ENCODE measurements around the gene GIN1. TPM values are rescaled to one million over a fixed set of nuclear protein-coding genes. Genes with fewer than 3 reads are reported as not detected.
"Not testable (repeated sequence)": the region's sequence is repeated elsewhere in the genome, so short reads cannot be mapped to it uniquely, and the experiment has no call there.

The GIN1 gene
- total and polyA plus RNA-seq, 4 donors, result 1.8 to 6.4 (median 4.0) TPM

GRCh38 chr5:103046706-103047105, 73.2 kb downstream of the GIN1 start:
- H3K4me1 ChIP-seq (ENCODE audit: control insufficient read depth in 4 of 4, insufficient read depth in 4 of 4, low read length in 3 of 4); H3K9me3 ChIP-seq (ENCODE audit: control insufficient read depth in 4 of 4, low read length in 3 of 4); H3K27ac ChIP-seq (ENCODE audit: low read depth in 1 of 2, low read length in 2 of 2); H3K4me3 ChIP-seq (ENCODE audit: low read depth in 1 of 3, low read length in 3 of 3); H3K27me3 ChIP-seq (ENCODE audit: control insufficient read depth in 4 of 4, insufficient read depth in 4 of 4, low read length in 3 of 4); H3K9ac ChIP-seq (ENCODE audit: low read depth in 1 of 2, low read length in 2 of 2); DNase-seq (ENCODE audit: low spot score); H3K36me3 ChIP-seq (ENCODE audit: control insufficient read depth in 4 of 4, insufficient read depth in 3 of 4, low read depth in 1 of 4, low read length in 3 of 4): not testable (repeated sequence)
- 92% methylated on average over 22 of the region's 22 CpGs for WGBS

GRCh38 chr5:103041071-103041676, 78.8 kb downstream of the GIN1 start:
- Histone ChIP-seq H3K36me3 (ENCODE audit: control insufficient read depth in 4 of 4, insufficient read depth in 3 of 4, low read depth in 1 of 4, low read length in 3 of 4) (no peaks in the 10 kb centered on the region), H3K27ac (ENCODE audit: low read depth in 1 of 2, low read length in 2 of 2) (no peak overlapping the region), H3K27me3 (ENCODE audit: control insufficient read depth in 4 of 4, insufficient read depth in 4 of 4, low read length in 3 of 4) (no peaks in the 10 kb centered on the region), H3K4me1 (ENCODE audit: control insufficient read depth in 4 of 4, insufficient read depth in 4 of 4, low read length in 3 of 4) (no peaks in the 10 kb centered on the region), H3K9me3 (ENCODE audit: control insufficient read depth in 4 of 4, low read length in 3 of 4) (no peaks in the 10 kb centered on the region), H3K4me3 (ENCODE audit: low read depth in 1 of 3, low read length in 3 of 3) (no peak overlapping the region), H3K9ac (ENCODE audit: low read depth in 1 of 2, low read length in 2 of 2) (no peak overlapping the region)
- peak; percentile 53 for TF ChIP-seq CTCF (IDR thresholded peaks at IDR 0.05; ENCODE audit: low read depth, low read length, missing input control)
- TF ChIP-seq REST (IDR thresholded peaks at IDR 0.05), result no peak
- TF ChIP-seq RAD21 (IDR thresholded peaks at IDR 0.05), result peak; percentile 84 to 89
- no peak for TF ChIP-seq MAX (IDR thresholded peaks at IDR 0.05)
- WGBS, result 45% methylated on average over 4 of the region's 4 CpGs
- DNase-seq (ENCODE audit: low spot score), result no peak

GRCh38 chr5:103037673-103038455, 82.1 kb downstream of the GIN1 start:
- no peak overlapping the region for H3K27ac ChIP-seq (ENCODE audit: low read depth in 1 of 2, low read length in 2 of 2)
- WGBS, result 92% methylated on average over 4 of the region's 4 CpGs
- H3K36me3 ChIP-seq (ENCODE audit: control insufficient read depth in 4 of 4, insufficient read depth in 3 of 4, low read depth in 1 of 4, low read length in 3 of 4), result no peaks in the 10 kb centered on the region
- H3K9me3 ChIP-seq (ENCODE audit: control insufficient read depth in 4 of 4, low read length in 3 of 4), result peaks cover 0 to 3% (median under 1%) of the 10 kb centered on the region in 4 donors
- no peaks in the 10 kb centered on the region for H3K27me3 ChIP-seq (ENCODE audit: control insufficient read depth in 4 of 4, insufficient read depth in 4 of 4, low read length in 3 of 4)
- no peak for DNase-seq (ENCODE audit: low spot score)
- no peak overlapping the region for H3K9ac ChIP-seq (ENCODE audit: low read depth in 1 of 2, low read length in 2 of 2)
- H3K4me1 ChIP-seq (ENCODE audit: control insufficient read depth in 4 of 4, insufficient read depth in 4 of 4, low read length in 3 of 4), result no peaks in the 10 kb centered on the region
- H3K4me3 ChIP-seq (ENCODE audit: low read depth in 1 of 3, low read length in 3 of 3), result no peak overlapping the region
- TF ChIP-seq REST (IDR thresholded peaks at IDR 0.05), result no peak
- no peak for TF ChIP-seq HNF4A (conservative IDR thresholded peaks at IDR 0.05)
- no peak for TF ChIP-seq CTCF (IDR thresholded peaks at IDR 0.05; ENCODE audit: low read depth, low read length, missing input control)
- no peak for TF ChIP-seq HNF4G (IDR thresholded peaks at IDR 0.05)
- TF ChIP-seq TAF1 (conservative IDR thresholded peaks at IDR 0.05), result no peak
- no peak for TF ChIP-seq YY1 (IDR thresholded peaks at IDR 0.05)
- TF ChIP-seq EGR1 (IDR thresholded peaks at IDR 0.05; ENCODE audit: low read depth in 2 of 2), result no peak
- no peak for TF ChIP-seq MAX (IDR thresholded peaks at IDR 0.05)
- no peak for TF ChIP-seq ATF3 (IDR thresholded peaks at IDR 0.05)
- TF ChIP-seq NR2F2 (IDR thresholded peaks at IDR 0.05), result no peak
- no peak for TF ChIP-seq GABPA (IDR thresholded peaks at IDR 0.05 in 1 of 2, conservative IDR thresholded peaks at IDR 0.05 in 1 of 2)

All from liver (tissue), 9 donors.